GM12878 (cell line): ENCODE results near the gene ARHGEF6. TPM values are rescaled to one million over a fixed set of nuclear protein-coding genes. Genes with fewer than 3 reads are reported as not detected.
A peak's percentile ranks its signal among the peaks of the same experiment; 100 is the strongest.

Source experiments
- ATAC-seq: fragments of 200-7000 bp; cut with Tn5 transposase; 3 replicates; pipeline ENCODE4 v1.9.1; 2020; ENCODE audit warnings: mild to moderate bottlenecking, moderate library complexity
- BruUV-seq: library from RNA; stranded (reverse); fragments of 400-500 nt; replicated peaks from 2 replicates; lab custom pipeline; 2021; lab: Mats Ljungman, UMichigan
- CTCF ChIA-PET: fragments of 300-600 bp; sonication (Branson Sonifier 250); formaldehyde crosslinking; extraction: SDS; loops from one replicate; lab custom pipeline; 2021; ENCODE audit warnings: inconsistent platforms; lab: Yijun Ruan, JAX
- POLR2A ChIA-PET: fragments of 350-600 bp; formaldehyde crosslinking; extraction: SDS; loops from one replicate; lab custom pipeline; 2021; ENCODE audit warnings: inconsistent platforms; lab: Charles Lee
- RAD21 ChIA-PET: fragments of 300-600 bp; sonication (Branson Sonifier 250); formaldehyde crosslinking; loops from one replicate; lab custom pipeline; 2023; ENCODE audit warnings: antibody characterized with exemption; ENCODE audit not compliant: unreplicated experiment; lab: Charles Lee
- SMC1A ChIA-PET: fragments of 300-600 bp; sonication (Branson Sonifier 250); formaldehyde crosslinking; loops from one replicate; lab custom pipeline; 2023; ENCODE audit not compliant: unreplicated experiment, uncharacterized antibody; lab: Charles Lee
- DNase-seq: peaks from one replicate; pipeline ENCODE4 v3.0.0-alpha.2; 2011; ENCODE audit warnings: low read depth, low spot score
- FAIRE-seq: peaks from 3 replicates; lab custom pipeline; 2011; peaks lifted over from hg19 to GRCh38; lab: Jason Lieb, UNC
- H2AFZ ChIP-seq: 2 replicates; pipeline ENCODE4 v1.6.0; 2011; ENCODE audit warnings: low read depth, low read length, control low read depth; ENCODE audit not compliant: control insufficient read depth
- H3K27ac ChIP-seq: 2 replicates; pipeline ENCODE4 v1.5.1; 2011; ENCODE audit warnings: control low read depth; ENCODE audit not compliant: control insufficient read depth, insufficient read depth
- H3K27me3 ChIP-seq, 2 experiments: replicated peaks in 1 of 2; 2 replicates each; pipeline versions ENCODE4 v1.6.0 to v1.6.1; 2011; ENCODE audit warnings: low read length in 1 of 2; ENCODE audit not compliant: control insufficient read depth in 2 of 2, insufficient read depth in 2 of 2
- H3K36me3 ChIP-seq, 2 experiments: 2 replicates each; pipeline ENCODE4 v1.5.1; 2011; ENCODE audit warnings: low read length in 1 of 2; ENCODE audit not compliant: control insufficient read depth in 2 of 2, insufficient read depth in 2 of 2
- H3K4me1 ChIP-seq: 2 replicates; pipeline ENCODE4 v1.6.1; 2011; ENCODE audit warnings: mild to moderate bottlenecking, low read length, moderate library complexity, mixed read lengths; ENCODE audit not compliant: control insufficient read depth, insufficient read depth
- H3K4me2 ChIP-seq: 2 replicates; pipeline ENCODE4 v1.6.0; 2011; ENCODE audit warnings: control low read depth; ENCODE audit not compliant: control insufficient read depth, insufficient read depth
- H3K4me3 ChIP-seq: fragments of 200-600 bp; sonication (generic); 2 replicates; pipeline ENCODE4 v1.5.1; 2016
- H3K79me2 ChIP-seq: 2 replicates; pipeline ENCODE4 v1.6.0; 2011; ENCODE audit warnings: low read length; ENCODE audit not compliant: control insufficient read depth, insufficient read depth
- H3K9ac ChIP-seq: 2 replicates; pipeline ENCODE4 v1.8.0; 2011; ENCODE audit warnings: low read length, control low read depth, mixed read lengths; ENCODE audit not compliant: control insufficient read depth, insufficient read depth
- H3K9me3 ChIP-seq: replicated peaks from 3 replicates; pipeline ENCODE4 v1.5.1; 2011; ENCODE audit warnings: mild to moderate bottlenecking, low read length; ENCODE audit not compliant: control insufficient read depth, insufficient read depth
- H4K20me1 ChIP-seq: 2 replicates; pipeline ENCODE4 v1.6.0; 2011; ENCODE audit not compliant: control insufficient read depth, insufficient read depth
- CEBPB ChIP-seq, 2 experiments: fragments of 150-350 bp in 1 of 2; IDR thresholded peaks; 2 replicates each; pipeline ENCODE4 v1.6.1; 2012 to 2014; ENCODE audit warnings: low read depth in 2 of 2, low read length in 2 of 2, borderline replicate concordance in 1 of 2, inconsistent platforms in 1 of 2
- CHD1 ChIP-seq: IDR thresholded peaks from 2 replicates; pipeline ENCODE4 v1.6.1; 2012; ENCODE audit warnings: low read depth, low read length, improper control_type of control experiment
- FOS ChIP-seq: IDR thresholded peaks from 3 replicates; pipeline ENCODE4 v1.6.1; 2011; ENCODE audit warnings: borderline replicate concordance; ENCODE audit not compliant: insufficient read length; ENCODE audit errors: extremely low read depth
- POU2F2 ChIP-seq: IDR thresholded peaks from 3 replicates; pipeline ENCODE4 v1.6.1; 2011; ENCODE audit warnings: low read depth, mild to moderate bottlenecking, low read length, borderline replicate concordance
- SIX5 ChIP-seq: IDR thresholded peaks from 2 replicates; pipeline ENCODE4 v1.6.1; 2011; ENCODE audit warnings: mild to moderate bottlenecking, low read depth, low read length, moderate library complexity; ENCODE audit not compliant: severe bottlenecking
- SPI1 ChIP-seq: IDR thresholded peaks from 2 replicates; pipeline ENCODE4 v1.6.1; 2011; ENCODE audit warnings: low read depth, mild to moderate bottlenecking, low read length, moderate library complexity, borderline replicate concordance; ENCODE audit not compliant: insufficient read depth
- SREBF1 ChIP-seq: IDR thresholded peaks from 2 replicates; pipeline ENCODE4 v1.6.1; 2012; ENCODE audit warnings: mild to moderate bottlenecking, low read length
- WGBS: methylation state at CpG from one replicate; pipeline ENCODE4 v1.1.6; 2016; ENCODE audit warnings: low lambda C conversion rate; ENCODE audit not compliant: insufficient replicate concordance, insufficient coverage; ENCODE audit errors: missing lambda C conversion rate; 5-methylcytosine and 5-hydroxymethylcytosine counted together
- in situ Hi-C: fragments of 300-500 bp; cut with MboI; formaldehyde crosslinking; loops from 9 replicates; pipeline ENCODE4 v1.14.3; 2018; ENCODE audit warnings: mixed read lengths
- intact Hi-C: fragments of 100-400 bp; cut with micrococcal nuclease; formaldehyde crosslinking; loops from one replicate; pipeline ENCODE4 v1.14.2; 2022; ENCODE audit not compliant: unreplicated experiment
- polyA plus RNA-seq, 11 experiments: library from polyadenylated mRNA; depleted of rRNA in 4 of 11; unstranded in 6 of 11; stranded (reverse) in 5 of 11; fragments of >200 nt; fragmentation: Nextera tagmentation in 4 of 11; fragmentation: Illumina TruSeq in 1 of 11; extraction: Ambion mirVana in 4 of 11; extraction: Trizol in 1 of 11; gene quantifications; 1 replicate in 1 of 11; 2 replicates in 10 of 11; pipeline versions ENCODE4 v1.2.1 to v1.2.3, GENCODE V29; 2011 to 2016; ENCODE audit warnings: inconsistent platforms in 2 of 11, missing spikeins in 2 of 11, low read depth in 1 of 11
- total RNA-seq, 4 experiments: library from RNA; depleted of rRNA in 3 of 4; stranded (reverse); fragments of >200 nt in 3 of 4; fragmentation: Illumina TruSeq in 1 of 4; extraction: Trizol in 1 of 4; gene quantifications; 2 replicates each; pipeline versions ENCODE4 v1.2.1 to v1.2.3, GENCODE V29; 2013 to 2021
- TF ChIP-seq, protein P1 (sequence below): fragments of 450-650 bp; IDR thresholded peaks from 2 replicates; pipeline ENCODE4 v1.6.1; 2017; ENCODE audit warnings: mild to moderate bottlenecking
- TF ChIP-seq, protein P2 (sequence below): IDR thresholded peaks from 2 replicates; pipeline ENCODE4 v1.6.1; 2011; ENCODE audit warnings: borderline replicate concordance, low read depth, mild to moderate bottlenecking, moderate library complexity, mixed read lengths, low read length; ENCODE audit not compliant: insufficient read depth; ENCODE audit errors: extremely low read length

ARHGEF6 gene
- total and polyA plus RNA-seq, 10 of the 15 experiments (the other 5 are each of a cell fraction or from before 2014, with no cell fraction given) = 5.4 to 29.7 (median 18.0) TPM

DNA sequence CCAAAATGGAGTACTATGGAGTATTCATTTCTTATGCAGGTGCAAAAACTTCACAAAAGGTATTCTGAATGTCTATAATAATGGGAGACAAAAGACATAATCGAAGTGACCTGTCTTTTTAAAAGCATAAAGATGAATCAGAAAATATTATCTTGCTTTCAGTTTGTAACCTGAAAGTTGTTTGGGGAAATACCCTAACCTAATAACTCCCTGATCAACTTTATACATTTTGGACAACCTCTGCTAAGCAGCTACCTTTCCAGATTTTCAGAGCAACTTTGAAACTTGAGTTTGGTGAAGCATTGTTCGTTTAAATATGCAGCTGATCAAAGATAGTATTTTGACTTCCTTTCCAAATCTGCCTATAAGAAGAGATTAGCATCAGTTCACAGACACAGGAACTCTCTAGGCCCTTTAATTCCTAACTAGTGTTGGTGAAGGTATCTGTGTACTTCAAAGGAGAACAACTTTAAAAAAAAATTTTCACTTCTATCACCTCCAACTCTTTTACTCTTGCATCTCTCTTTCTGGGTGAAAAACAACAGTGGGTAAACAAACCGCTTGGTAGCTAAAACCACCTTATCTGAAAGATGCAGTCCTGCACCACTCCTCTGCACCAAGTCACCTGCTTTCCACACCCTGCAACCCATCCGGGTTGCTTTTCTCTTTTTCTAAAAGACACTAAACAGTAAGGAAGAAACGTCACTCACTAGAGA is 106.3 kb downstream of the ARHGEF6 start:
- peak overlapping the region; percentile 8; the same call in 1 of the 2 replicates for H2AFZ ChIP-seq
- FAIRE-seq (no peak), ATAC-seq (peak; percentile 56), DNase-seq (no peak)
- H3K36me3 ChIP-seq = no peaks in the 10 kb centered on the region
- H3K4me2 ChIP-seq = peak overlapping the region; percentile 47
- intact Hi-C loops (loop anchor here (5.0 kb wide), 2 partner anchors 47 to 97 kb away; no protein-coding TSS in a partner anchor), in situ Hi-C loops (no loop called here)
- H3K4me1 ChIP-seq = peaks cover 43% of the 10 kb centered on the region
- SMC1A ChIA-PET = interaction anchor here (1.2 to 2.3 kb wide), 5 partner anchors 9 to 98 kb away, joined by 3 to 11 read pairs (median 7); no protein-coding TSS in a partner anchor
- no peaks in the 10 kb centered on the region for H3K79me2 ChIP-seq
- 2% methylated on average over 5 of the region's 5 CpGs for WGBS
- CTCF ChIA-PET = interaction anchor here (0.8 to 1.5 kb wide), 3 partner anchors 15 to 97 kb away, joined by 3 to 4 read pairs (median 3); no protein-coding TSS in a partner anchor
- H3K27me3 ChIP-seq = no peaks in the 10 kb centered on the region
- BruUV-seq = no TSS peak
- H3K27ac ChIP-seq = peak overlapping the region; percentile 60
- H3K9me3 ChIP-seq = no peaks in the 10 kb centered on the region
- no peak for TF ChIP-seq CHD1
- no peak for TF ChIP-seq SPI1
- TF ChIP-seq, protein P1, sequence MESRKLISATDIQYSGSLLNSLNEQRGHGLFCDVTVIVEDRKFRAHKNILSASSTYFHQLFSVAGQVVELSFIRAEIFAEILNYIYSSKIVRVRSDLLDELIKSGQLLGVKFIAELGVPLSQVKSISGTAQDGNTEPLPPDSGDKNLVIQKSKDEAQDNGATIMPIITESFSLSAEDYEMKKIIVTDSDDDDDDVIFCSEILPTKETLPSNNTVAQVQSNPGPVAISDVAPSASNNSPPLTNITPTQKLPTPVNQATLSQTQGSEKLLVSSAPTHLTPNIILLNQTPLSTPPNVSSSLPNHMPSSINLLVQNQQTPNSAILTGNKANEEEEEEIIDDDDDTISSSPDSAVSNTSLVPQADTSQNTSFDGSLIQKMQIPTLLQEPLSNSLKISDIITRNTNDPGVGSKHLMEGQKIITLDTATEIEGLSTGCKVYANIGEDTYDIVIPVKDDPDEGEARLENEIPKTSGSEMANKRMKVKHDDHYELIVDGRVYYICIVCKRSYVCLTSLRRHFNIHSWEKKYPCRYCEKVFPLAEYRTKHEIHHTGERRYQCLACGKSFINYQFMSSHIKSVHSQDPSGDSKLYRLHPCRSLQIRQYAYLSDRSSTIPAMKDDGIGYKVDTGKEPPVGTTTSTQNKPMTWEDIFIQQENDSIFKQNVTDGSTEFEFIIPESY = no peak
- TF ChIP-seq FOS = no peak
- TF ChIP-seq, protein P2, sequence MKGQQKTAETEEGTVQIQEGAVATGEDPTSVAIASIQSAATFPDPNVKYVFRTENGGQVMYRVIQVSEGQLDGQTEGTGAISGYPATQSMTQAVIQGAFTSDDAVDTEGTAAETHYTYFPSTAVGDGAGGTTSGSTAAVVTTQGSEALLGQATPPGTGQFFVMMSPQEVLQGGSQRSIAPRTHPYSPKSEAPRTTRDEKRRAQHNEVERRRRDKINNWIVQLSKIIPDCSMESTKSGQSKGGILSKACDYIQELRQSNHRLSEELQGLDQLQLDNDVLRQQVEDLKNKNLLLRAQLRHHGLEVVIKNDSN = no peak
- TF ChIP-seq SIX5 = no peak
- no peak for TF ChIP-seq POU2F2
- TF ChIP-seq CEBPB (IDR thresholded peaks at IDR 0.05; ENCODE audit: borderline replicate concordance in 1 of 2, low read depth in 2 of 2, low read length in 2 of 2) = no peak
- no peak for TF ChIP-seq SREBF1
- no peak overlapping the region for H3K9ac ChIP-seq
- H4K20me1 ChIP-seq = no peaks in the 10 kb centered on the region
- POLR2A ChIA-PET = interaction anchor here (1.0 to 1.4 kb wide), 2 partner anchors 15 to 57 kb away, joined by 4 read pairs; no protein-coding TSS in a partner anchor
- peak overlapping the region; percentile 14; the same call in 1 of the 2 replicates for H3K4me3 ChIP-seq
- RAD21 ChIA-PET = interaction anchor here (1.7 to 2.1 kb wide), 3 partner anchors 12 to 20 kb away, joined by 6 to 10 read pairs (median 7); no protein-coding TSS in a partner anchor
